ENCODE results near the gene SLC22A6. TPM values are rescaled to one million over a fixed set of nuclear protein-coding genes. Genes with fewer than 3 reads are reported as not detected.

SLC22A6 gene
- total RNA-seq, 1 experiment from 2014 or later = not detected

GRCh38 chr11:62934496-62934785 lies 50.3 kb downstream of the SLC22A6 start (continued):
- TF ChIP-seq PRDM15 (CRISPR knock-in tag; IDR thresholded peaks at IDR 0.05) (no peak), ZNF232 (CRISPR knock-in tag; IDR thresholded peaks at IDR 0.05) (no peak), HMGXB4 (CRISPR knock-in tag; IDR thresholded peaks at IDR 0.05) (no peak), FOXJ3 (CRISPR knock-in tag; IDR thresholded peaks at IDR 0.05; ENCODE audit: borderline replicate concordance) (no peak)

DNA sequence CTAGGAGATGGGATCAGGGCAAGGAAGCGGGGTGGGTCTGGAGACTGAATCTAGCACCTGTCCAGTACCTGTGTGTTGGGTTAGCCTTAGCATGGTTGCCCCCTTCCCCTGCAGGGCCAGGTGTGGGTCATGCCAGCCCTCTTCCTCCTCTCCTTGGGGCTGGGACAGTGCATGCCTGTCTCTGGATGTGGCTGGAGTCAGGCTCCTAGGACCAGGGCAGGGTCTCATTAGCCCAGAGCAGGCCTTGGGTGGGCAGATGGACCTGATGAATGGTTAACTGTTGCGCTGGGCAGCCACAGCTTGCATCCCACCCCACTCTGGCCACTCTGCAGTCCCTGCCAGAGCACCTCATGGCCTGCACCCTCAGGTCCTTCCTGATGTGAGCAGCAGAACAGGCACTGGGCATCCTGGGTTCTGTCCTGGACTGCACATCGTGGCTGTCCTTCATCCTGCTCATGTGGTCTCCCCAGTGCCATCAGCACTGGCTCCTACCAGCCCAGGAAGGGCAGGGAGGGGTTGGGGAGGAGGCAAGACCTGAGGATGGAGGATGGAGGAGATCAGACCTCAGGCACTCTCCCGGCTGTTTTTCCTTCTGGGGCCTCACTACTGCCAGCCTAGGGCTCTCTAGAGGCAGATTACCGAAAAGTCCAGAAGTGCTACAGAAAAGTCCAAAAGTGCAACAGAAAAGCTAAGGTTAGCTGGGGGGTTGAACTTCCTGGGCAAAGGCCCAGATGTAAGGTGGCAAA lies 50.8 kb downstream of the SLC22A6 start:
- no peak for TF ChIP-seq ERG (CRISPR knock-in tag; IDR thresholded peaks at IDR 0.05)
- no peak for TF ChIP-seq JUN (CRISPR knock-in tag; IDR thresholded peaks at IDR 0.05)
- TF ChIP-seq USF1 (CRISPR knock-in tag; IDR thresholded peaks at IDR 0.05) = 0 out of 2 replicates have a peak, but pooled peaks have one; percentile 10
- no peak for TF ChIP-seq ZNF138 (CRISPR knock-in tag; conservative IDR thresholded peaks at IDR 0.05)
- no peak for TF ChIP-seq NFATC4 (CRISPR knock-in tag; IDR thresholded peaks at IDR 0.05)
- TF ChIP-seq TCF7 (CRISPR knock-in tag; IDR thresholded peaks at IDR 0.05; ENCODE audit: low read depth) = no peak
- ATAC-seq = no peak
- peaks cover 12% of the 10 kb centered on the region for H3K27me3 Mint-ChIP-seq (ENCODE audit: low read depth)
- H3K4me3 Mint-ChIP-seq = no peak overlapping the region
- no peak overlapping the region for H3K27ac Mint-ChIP-seq
- no peak for DNase-seq (ENCODE audit: low spot score)
- ChIA-PET CTCF (interaction anchor here (0.6 kb wide), 1 partner anchor 28 kb away, joined by 3 read pairs; no protein-coding TSS in a partner anchor), POLR2A (no interaction called here)
- H3K36me3 Mint-ChIP-seq = peaks cover 8% of the 10 kb centered on the region
- H3K4me1 Mint-ChIP-seq = peaks cover 8% of the 10 kb centered on the region
- H3K9me3 Mint-ChIP-seq = peaks cover 10% of the 10 kb centered on the region

DNA sequence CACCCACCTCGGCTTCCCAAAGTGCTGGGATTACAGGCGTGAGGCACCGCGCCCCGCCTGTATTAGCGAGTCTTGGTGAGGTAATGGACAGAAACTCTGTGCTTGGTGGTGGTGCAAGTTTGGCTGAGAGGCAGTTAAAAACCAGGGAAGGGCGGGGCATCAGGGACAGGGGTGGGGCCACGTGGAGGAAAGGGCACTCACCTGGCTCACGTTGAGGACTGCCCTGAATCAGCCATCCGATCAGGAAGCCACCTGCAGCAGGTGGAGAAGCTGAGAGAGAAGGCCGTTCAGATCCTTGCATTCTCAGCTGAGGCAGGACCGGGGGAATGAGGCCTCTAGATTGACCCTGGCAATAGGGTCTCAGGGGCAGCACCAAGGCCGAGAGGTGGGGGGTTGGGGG lies 51.5 kb downstream of the SLC22A6 start:
- Mint-ChIP-seq H3K4me1 (peaks cover 10% of the 10 kb centered on the region), H3K4me3 (no peak overlapping the region), H3K27ac (no peak overlapping the region), H3K9me3 (peaks cover 10% of the 10 kb centered on the region), H3K27me3 (ENCODE audit: low read depth) (peaks cover 18% of the 10 kb centered on the region), H3K36me3 (peaks cover 8% of the 10 kb centered on the region)
- DNase-seq (ENCODE audit: low spot score) (no peak), ATAC-seq (no peak)
- TF ChIP-seq ZNF317 (CRISPR knock-in tag; IDR thresholded peaks at IDR 0.05; ENCODE audit: borderline replicate concordance, low read depth) (no peak), SP1 (CRISPR knock-in tag; conservative IDR thresholded peaks at IDR 0.05) (no peak), IRF2 (CRISPR knock-in tag; IDR thresholded peaks at IDR 0.05; ENCODE audit: borderline replicate concordance, low read depth) (no peak), RORB (CRISPR knock-in tag; IDR thresholded peaks at IDR 0.05) (no peak), TEAD4 (CRISPR knock-in tag; IDR thresholded peaks at IDR 0.05) (no peak), ZNF425 (CRISPR knock-in tag; conservative IDR thresholded peaks at IDR 0.05) (no peak), ZNF219 (CRISPR knock-in tag; IDR thresholded peaks at IDR 0.05; ENCODE audit: borderline replicate concordance) (no peak)
- ChIA-PET POLR2A (no interaction called here), CTCF (interaction anchor here (0.6 to 0.7 kb wide), 2 partner anchors 9 to 28 kb away, joined by 3 read pairs; no protein-coding TSS in a partner anchor)
